Stimulated activated CD8-positive, alpha-beta memory T cell treated with anti-CD3 and anti-CD28 coated beads, Interleukin-7, amount 100 ng/mL, for 1 hour (primary cell): ENCODE data around the gene VSX2.

ENCODE experiments used
- DNase-seq, 2 donors: peaks; one replicate each; pipeline ENCODE4 v3.0.0-alpha.2; 2020; ENCODE audit warnings: low read depth in 2 of 2

The VSX2 gene

DNA sequence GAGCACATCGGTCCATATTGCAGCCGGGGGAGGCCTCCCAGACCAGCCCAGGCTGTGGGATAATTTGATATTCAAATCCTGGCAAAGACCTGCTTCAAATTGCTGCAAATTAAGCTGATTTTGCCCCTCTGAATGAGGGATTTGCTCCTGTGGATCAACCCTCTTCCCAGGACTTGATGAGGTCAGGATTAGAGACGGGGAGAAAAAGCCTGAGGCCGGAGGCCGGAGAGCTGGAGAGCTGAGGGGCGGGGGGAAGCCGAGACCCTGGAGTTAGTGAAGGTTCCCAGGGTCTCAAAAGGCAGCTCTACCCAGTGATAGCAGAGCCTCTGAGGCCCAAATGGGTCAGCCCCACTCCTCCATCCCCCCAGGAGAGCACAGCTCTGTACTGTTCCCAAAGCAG, 17.5 kb upstream of the VSX2 start:
- DNase-seq, result no peak

DNA sequence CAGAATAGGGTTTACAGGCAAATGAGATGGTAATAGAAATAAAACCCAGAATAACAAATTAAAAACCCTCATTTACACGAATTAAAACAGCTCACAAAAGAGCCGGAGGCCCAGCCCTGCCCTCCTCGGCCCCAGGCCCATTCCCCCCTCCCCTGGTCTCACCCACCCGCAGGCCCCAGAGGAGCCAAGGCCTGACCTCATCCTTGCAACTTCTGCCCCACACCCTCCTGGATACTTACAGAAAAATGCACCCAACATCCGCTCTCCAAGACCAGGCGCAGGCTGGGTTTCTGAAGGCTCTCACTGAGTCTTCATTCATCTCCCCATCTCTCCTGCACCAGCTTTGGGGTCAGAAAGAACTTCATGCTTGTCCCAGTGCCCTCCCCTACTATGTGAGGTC, 16.2 kb upstream of the VSX2 start:
- no peak for DNase-seq

DNA sequence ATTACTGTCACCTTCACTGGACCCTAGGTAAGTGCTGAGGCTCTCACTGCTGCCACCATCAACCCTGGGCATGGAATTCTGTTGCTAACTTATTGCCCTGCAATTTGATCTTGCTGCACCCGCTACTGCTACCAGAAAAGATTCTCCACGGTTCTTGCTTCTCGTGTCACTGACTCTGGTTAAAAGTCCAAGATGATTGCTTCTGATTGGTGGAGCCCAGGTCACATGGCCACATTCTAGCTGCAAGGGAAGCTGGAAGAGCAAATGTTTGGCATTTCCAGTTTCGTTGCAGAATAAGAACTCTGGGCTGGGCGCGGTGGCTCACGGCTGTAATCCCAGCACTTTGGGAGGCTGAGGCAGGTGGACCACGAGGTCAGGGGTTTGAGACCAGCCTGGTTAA, 7.5 kb upstream of the VSX2 start:
- DNase-seq, result no peak

DNA sequence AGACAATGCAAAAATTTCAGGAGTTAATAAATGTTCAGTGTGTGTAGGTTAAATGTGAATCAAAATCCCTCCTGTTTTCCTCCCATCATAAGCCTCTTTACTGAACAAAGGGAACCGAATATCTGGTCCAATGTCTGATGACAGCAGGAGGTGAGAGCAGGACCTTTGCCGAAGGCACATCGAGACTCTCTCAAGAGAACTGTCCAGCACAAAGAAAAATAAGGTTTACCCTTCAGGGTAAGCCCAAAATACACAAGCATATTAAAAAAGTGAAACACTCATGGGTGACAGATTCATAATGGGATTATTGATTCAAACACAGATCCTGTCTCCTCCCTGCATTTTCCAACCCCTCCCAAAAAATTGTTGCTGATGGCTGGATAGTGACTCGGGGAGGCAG, 4.2 kb upstream of the VSX2 start:
- no peak for DNase-seq

DNA sequence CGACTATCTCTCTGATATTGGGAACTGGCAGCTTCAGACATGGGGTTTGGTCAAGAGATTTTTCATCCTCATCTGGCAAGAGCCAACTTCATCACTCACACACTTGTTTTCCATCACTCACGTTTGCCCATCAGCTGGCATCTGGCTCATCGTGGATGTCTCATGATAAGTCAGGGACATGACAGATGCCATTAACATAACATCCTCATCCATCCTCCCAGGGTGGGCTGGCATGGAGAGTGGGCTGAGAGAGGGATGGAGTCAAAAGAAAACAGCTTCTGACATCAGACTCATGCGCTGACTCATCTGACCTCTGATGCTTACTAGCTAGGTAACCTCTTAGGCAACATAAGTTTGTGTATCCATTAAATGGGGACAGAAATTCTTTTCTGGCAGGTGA, 1.8 kb upstream of the VSX2 start:
- no peak for DNase-seq

DNA sequence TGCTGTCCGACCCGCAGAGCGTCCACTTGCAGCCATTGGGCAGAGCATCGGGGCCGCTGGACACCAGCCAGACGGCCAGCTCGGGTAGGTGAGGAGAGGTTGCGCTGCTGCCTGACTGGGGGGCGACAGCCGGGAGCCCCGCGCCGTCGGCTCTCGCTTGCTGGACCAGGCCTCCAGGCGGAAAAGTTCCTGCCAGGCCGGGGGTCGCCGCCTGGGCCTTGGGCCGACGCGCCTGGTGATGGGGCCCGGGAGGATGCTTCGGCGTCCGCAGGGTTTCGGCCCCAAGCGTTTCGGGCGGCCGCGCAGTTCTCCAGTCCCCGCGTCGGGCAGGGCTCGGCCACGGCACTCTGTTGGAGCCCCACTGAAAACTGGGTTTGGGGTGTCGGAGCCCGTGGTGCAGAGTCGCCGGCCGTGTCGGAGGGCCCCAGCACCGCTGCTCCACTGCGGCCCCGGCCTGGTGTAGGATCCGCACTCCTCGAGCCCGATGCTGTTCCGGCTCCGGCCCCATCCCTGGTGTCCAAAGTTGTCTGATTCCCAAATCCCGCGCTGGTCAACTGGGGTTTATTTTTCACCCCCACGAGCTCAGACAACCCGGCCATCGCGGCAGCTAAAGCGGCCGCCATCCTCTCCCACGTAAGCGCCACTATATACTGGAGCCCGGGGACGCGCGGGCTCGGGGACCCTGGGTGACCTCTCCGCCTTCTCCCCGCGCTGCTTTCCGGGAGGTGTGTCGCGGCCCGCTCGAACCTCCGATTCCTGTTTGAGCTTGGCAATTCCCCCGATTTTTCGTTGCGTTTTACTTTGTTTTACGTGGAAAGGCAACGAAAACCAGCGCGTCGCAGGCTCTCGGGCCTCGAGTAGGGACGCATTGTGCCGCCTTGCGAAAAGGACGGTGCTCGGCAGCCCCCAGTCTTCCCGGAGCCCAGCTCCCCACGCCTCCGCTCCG, 872 bp downstream of the VSX2 start:
- no peak for DNase-seq

DNA sequence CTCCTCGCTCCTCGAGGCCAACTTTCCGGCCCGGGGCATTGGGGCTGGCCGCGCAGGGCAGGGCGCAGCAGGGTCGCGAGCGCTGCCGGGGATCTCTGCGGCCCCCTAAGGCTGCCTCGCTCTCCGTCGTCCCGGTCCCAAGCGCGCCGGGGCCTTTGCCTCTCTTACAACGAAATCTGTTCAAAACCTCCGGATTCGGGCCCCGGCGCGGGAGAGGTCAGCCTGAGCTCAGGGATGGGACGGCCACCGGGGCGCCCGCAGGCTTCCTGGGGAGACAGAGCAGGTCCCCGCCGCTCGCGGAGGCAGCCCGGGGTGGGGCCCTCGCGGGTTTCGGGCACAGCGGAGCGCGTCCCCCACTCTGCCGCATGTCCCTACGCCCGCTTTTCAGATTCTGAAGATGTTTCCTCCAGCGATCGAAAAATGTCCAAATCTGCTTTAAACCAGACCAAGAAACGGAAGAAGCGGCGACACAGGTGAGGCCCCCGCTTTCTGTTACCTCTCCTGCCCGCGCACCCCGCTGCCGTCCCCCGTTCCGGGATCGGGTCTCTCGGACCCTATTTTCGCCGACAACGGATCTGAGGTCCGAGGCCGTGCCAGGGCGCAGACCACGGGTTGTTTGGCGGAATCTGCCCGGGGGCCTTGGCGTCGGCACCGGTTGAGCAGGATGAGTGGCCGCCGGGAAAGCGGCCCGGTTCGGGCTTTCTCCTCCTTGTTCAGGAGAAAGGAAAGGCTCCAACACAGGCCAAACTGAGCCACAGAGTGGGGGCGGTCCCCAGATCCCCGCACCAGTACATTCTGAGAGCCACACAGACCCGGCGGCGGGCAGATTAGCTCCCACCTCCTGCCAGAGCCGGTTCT, 1.8 kb downstream of the VSX2 start:
- no peak for DNase-seq

DNA sequence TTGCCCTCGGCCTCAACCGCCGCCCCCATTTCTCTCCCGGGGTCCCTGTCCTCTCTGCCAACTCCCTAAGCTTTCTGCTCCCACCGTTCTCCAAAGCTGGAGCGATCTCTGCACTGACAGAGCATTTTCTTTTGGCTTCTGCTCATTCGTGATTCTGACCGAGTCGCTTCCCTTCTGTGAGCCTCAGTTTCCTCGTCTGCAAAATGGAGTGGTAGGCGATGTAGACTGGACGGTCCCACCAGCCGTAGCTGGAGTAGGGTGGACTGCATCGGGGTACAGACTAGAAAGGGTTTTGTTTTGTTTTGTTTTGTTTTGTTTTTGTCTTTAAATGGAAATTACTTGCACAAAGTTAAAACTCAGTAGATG, 2.4 kb downstream of the VSX2 start:
- no peak for DNase-seq

DNA sequence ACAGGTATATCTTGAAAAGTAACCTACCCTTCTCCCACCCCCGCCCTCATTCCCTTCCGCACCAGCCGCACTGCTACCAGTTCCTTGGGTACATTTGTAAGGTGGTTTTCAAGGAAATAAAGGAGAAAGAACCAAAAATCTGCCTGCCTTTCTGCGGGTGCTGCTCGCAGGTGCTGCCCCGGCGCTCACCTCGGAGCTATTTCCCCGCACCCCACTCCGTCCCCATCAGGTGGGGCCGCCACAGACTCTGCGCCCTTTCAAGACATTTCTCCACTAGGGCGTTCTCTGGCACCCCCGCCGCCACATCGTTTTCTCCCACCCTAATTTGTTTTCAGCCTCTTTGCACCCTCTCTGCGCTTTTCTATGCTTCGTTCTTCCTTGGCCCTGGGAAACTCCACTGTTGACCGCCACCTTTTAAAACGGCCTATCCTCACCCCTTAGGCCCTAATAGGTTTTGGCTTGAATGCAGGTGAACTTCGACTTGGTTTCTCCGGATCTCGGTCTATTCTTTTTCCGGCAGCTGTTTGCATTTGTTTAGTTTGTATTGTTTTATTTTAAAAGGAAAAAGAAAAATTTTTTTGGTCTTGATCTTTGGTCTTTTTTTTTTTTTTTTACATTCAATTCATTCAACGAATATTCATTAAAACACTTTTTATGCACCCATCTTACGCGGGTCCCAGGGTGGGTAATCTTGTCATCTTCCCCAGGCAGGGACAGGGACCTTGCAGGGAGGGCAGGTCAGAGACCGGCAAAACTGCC, 3.0 kb downstream of the VSX2 start:
- no peak for DNase-seq

DNA sequence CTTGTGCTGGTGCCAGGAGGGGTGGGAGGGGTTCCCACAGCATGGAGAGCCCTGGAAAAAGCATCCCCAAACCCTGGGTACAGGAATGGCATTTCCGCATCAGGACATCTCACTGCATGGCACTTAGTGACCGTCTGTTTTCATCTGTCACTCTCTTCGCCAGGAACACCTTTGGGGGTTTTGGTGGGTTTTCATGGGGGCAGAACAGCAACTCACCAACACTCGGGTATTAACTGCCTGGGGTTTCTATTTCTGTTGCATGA, 3.5 kb downstream of the VSX2 start:
- no peak for DNase-seq

DNA sequence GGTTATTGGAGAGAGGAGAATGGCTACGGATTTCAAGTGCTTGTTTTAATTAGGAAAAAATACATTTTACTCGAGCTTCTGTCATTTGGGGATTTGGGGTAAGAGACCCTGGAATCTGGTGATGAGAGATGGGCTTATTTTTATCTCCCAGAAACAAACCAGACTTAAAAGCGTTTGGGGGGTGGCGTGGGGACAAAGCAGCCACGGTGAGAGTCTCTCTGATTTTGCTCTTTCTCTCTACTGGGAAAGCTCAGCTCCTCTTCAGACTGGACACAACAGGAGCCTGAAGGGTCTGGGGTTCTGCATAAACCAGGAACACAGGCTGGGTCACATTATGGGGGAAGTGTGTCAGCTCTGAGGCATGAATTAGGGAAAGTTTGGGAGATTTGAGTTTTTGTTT, 3.8 kb downstream of the VSX2 start:
- no peak for DNase-seq

DNA sequence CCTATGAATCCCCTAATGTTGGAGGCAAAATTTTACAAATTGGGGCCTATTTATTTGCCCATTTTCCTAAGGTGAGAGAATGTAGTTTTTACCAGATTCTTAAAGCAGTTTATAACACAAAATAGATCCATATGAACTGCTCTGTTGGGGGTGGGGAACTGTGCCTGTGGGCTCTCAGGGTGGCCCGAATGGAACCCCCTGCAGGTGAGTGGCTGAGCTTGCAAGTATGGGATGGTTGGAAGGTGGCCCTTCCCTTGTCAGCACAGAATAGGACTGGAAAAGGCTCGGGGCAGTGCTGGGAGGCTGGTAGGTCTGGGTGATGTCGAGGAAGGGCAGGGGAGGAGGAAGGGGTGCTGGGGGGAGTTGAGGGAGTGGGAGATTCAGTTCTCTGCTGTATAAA, 4.9 kb downstream of the VSX2 start:
- no peak for DNase-seq

DNA sequence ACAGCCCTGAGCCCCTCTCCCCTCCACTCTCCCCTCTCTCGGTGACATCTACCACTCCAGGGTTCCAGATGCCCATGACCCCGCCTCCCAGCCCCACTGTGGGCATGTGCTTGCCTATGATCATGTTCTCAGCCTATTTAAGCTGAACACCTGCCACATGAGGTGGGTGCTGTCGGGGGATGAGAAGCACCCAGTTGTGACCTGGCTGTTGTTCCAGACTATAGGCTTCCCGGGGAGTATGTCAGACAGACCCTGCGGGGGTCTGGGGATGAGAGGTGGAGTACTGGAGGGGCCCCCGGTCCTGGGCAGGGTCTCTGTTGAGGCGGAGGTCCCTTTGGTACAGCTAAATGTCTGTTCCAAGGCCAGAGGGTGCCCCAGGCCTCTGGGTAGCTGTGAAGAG, 6.0 kb downstream of the VSX2 start:
- no peak for DNase-seq

DNA sequence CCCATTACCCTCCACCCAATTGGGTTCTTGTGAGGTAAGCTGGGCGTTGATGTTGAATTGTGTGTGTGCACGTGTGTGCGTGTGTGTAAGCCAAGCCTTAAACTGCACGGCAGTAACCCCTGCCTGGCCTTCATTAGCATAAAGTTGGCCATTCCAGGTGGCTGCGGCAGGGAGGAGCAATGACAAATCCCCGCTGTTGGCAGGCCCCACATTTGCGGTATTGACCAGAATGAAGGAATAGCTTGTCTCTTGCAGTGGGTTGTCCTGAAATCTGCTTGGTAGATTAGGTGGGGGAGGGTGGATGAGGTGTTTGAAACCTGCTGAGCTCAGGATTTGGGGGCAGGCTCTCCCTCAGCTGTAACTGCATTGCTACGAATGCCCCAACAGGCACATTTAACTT, 7.3 kb downstream of the VSX2 start:
- DNase-seq, result no peak

DNA sequence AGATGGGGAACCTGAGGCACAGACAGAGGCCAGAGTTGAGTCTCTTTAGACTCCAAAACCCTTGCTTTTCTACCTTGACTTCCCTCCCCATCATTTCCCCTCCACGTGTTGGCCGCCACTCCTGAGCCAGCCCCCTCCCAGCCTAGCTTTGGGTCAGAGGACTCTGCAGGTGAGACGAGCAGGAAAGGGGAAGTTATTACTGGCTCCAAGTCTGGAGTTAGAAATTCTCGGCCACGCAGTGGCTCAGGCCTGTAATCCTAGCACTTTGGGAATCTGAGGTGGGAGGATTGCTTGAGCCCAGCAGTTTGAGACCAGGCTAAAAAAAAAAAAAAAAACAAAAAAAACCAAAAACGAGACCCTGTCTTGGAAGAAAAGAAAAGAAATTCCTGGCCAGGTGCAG, 8.8 kb downstream of the VSX2 start:
- no peak for DNase-seq

DNA sequence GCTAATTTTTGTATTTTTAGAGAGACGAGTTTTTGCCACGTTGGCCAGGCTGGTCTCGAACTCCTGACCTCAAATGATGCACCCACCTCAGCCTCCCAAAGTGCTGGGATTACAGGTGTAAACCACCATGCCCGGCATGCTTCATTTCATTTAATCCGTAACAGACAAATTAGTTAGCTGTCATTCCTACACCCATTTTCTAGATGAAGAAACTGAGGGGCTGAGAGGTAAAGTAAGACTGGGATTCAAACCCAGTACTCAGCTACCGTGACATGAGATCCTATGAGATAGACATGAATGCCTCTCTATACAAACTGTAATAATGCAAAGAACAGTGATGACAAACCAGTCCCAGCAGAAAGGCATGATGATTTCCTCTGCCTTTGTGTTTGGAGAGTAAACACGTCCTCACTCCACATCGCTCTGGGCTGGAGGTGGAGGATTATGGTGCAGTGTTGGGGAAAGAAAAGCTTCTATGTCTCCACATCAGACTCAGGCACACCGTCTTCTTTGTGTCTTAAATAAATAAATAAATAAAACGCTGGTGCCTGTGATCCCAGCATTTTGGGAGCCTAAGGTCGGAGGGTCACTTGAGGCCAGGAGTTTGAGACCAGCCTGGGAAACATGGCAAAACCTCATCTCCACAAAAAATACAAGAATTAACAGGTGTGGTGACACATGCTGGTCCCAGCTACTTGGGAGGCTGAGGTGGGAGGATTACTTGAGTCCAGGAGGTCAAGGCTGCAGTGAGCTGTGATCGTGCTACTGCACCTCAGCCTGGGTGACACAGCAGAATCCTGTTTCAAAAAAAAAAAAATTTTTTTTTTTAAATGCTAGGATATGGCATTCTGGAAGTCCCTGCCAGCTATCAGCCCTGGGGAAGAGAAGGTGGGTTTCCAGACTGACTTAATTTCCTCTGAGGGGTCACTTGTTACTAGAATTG, 10.5 kb downstream of the VSX2 start:
- DNase-seq, result no peak

DNA sequence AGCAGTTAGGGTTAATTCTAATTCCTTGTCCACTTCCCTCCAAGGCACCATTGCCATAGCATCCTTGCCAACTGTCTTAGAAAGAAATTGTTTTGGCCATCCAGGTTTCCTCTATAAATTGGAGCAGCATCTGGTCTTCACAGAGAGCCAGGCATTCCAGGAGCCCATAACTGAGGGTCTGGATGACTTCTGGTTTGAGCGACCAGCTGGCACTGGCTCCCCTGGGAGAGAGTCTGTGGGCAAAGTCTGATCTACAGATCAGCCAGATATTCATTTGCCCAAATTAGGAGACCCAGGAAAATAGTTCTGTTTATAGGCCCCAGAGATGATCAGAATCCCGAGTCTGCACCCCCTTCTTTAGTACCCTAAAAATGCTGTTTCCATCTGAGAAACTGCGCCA, 16.0 kb downstream of the VSX2 start:
- no peak for DNase-seq

DNA sequence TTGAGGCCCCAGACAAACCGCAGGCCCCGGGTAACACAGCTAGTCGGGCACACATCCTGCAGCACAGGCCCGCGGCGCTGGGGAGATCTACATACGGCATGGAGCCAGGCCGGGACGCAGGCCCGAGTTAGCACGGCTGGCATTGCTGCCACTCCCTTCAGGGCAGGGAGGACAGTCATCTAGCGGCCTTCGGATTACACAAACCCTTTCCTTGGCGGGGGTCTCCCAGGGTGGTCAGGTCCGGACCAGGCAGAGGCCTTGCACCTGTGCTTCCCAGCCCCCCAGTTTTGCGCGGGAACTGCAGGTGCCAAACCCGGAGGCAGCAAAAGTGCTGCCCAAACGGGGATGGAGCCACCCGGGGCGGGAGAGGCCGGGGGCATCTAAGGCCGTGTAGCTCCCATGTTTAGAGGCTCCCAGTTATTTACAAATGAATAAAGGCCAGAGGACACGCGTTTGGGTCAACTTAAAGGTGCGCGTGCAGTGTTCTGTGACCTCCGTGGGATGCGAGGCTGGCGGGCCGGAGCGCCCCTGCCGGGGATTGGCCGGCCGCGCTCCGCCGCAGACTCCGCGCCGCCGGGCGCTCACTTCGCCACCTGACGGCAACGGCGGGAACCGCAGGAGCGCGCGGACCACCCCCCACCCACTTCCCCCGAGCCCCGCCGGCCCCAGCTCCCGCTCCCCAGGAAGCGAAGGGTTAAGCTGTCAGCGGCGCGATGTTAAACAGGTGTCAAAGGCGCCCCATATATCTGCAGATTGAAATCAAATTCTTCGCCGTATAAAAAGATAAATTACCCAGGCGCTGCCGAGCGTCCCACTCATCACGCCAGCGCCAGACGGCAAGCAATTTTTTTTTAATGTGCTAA, 18.1 kb downstream of the VSX2 start:
- peak; percentile 29 to 38 for DNase-seq

DNA sequence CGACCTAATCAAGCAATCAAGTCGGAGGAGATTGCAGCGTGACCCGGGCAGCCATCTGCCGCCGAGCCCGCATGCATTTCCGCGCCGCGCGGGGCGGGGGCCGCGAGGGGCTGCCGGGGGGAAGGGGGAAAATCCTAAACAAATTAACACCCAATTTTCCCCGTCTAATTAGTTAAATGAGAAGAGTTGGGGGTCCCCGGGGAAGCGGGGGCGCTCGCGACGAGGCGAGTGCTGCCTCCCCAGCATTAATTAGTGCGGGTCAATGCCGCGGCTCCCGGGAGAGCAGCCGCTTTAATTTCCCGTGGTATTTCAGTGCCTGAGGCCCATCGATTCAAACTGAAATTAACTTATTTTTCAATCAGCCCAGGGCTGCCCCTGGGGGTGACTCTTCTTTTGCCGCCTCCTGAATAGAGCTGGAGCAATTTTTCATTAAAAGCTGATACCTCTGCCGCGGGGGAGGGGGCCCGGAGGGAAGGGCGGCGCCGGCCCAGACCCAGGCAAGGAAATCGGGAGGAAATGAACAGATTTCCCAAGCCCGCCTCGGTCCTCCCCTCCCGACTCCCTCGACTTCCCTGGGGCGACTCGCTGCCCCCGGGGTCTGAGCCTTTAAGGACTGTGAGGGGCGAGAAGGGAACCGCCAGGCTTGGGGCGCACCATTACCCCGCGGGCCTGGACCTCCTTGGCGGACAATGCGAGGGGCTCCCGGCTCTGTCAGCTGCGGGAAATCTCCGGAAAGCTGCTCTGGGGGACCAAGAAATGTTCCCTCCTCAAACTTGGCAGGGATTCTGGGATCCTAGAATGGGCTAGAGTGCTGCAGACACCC, 18.9 kb downstream of the VSX2 start:
- no peak for DNase-seq

DNA sequence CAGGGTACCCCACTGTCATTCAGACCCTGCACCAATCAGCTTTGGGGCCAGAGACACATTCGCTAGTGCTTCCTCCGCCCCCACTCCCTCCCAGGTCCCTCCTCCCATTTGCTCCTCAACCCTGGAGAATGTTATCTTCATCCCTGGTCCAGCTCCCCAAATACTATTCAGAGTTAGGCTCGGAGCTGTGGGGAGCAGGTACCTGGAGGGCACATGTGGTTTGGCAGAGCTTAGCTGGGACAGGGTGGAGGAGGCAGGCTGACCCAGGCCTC, 19.5 kb downstream of the VSX2 start:
- no peak for DNase-seq
